Measurements from ENCODE around the gene SIK3.

- TF ChIP-seq, protein P1, sequence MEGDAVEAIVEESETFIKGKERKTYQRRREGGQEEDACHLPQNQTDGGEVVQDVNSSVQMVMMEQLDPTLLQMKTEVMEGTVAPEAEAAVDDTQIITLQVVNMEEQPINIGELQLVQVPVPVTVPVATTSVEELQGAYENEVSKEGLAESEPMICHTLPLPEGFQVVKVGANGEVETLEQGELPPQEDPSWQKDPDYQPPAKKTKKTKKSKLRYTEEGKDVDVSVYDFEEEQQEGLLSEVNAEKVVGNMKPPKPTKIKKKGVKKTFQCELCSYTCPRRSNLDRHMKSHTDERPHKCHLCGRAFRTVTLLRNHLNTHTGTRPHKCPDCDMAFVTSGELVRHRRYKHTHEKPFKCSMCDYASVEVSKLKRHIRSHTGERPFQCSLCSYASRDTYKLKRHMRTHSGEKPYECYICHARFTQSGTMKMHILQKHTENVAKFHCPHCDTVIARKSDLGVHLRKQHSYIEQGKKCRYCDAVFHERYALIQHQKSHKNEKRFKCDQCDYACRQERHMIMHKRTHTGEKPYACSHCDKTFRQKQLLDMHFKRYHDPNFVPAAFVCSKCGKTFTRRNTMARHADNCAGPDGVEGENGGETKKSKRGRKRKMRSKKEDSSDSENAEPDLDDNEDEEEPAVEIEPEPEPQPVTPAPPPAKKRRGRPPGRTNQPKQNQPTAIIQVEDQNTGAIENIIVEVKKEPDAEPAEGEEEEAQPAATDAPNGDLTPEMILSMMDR (IDR thresholded peaks at IDR 0.05; ENCODE audit: insufficient read depth, low read length) = no peak
- TF ChIP-seq, protein P2, sequence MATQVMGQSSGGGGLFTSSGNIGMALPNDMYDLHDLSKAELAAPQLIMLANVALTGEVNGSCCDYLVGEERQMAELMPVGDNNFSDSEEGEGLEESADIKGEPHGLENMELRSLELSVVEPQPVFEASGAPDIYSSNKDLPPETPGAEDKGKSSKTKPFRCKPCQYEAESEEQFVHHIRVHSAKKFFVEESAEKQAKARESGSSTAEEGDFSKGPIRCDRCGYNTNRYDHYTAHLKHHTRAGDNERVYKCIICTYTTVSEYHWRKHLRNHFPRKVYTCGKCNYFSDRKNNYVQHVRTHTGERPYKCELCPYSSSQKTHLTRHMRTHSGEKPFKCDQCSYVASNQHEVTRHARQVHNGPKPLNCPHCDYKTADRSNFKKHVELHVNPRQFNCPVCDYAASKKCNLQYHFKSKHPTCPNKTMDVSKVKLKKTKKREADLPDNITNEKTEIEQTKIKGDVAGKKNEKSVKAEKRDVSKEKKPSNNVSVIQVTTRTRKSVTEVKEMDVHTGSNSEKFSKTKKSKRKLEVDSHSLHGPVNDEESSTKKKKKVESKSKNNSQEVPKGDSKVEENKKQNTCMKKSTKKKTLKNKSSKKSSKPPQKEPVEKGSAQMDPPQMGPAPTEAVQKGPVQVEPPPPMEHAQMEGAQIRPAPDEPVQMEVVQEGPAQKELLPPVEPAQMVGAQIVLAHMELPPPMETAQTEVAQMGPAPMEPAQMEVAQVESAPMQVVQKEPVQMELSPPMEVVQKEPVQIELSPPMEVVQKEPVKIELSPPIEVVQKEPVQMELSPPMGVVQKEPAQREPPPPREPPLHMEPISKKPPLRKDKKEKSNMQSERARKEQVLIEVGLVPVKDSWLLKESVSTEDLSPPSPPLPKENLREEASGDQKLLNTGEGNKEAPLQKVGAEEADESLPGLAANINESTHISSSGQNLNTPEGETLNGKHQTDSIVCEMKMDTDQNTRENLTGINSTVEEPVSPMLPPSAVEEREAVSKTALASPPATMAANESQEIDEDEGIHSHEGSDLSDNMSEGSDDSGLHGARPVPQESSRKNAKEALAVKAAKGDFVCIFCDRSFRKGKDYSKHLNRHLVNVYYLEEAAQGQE (IDR thresholded peaks at IDR 0.05; ENCODE audit: insufficient replicate concordance, low read depth) = no peak
Observed at GRCh38 chr11:116873381-116873780, 224.8 kb downstream of the SIK3 start.

All from HL-60 (cell line).